HG02884 (cell line): ENCODE results near the gene ZNF536.

ENCODE experiments used
- ATAC-seq: cut with Tn5 transposase; IDR thresholded peaks from one replicate; pipeline ENCODE4 v1.9.1; 2021; ENCODE audit warnings: mild to moderate bottlenecking, moderate library complexity; ENCODE audit not compliant: unreplicated experiment

The ZNF536 gene

GRCh38 chr19:30361721-30362120 is 10.5 kb upstream of the ZNF536 start:
- no peak for ATAC-seq

GRCh38 chr19:30362156-30362754 is 9.9 kb upstream of the ZNF536 start:
- ATAC-seq: no peak

GRCh38 chr19:30363073-30363472 is 9.1 kb upstream of the ZNF536 start:
- ATAC-seq: no peak

GRCh38 chr19:30364866-30365800 is 7.1 kb upstream of the ZNF536 start:
- ATAC-seq: no peak

- ATAC-seq: no peak
Observed at GRCh38 chr19:30366282-30366681, 5.9 kb upstream of the ZNF536 start.

- no peak for ATAC-seq
Observed at GRCh38 chr19:30367006-30367405, 5.2 kb upstream of the ZNF536 start.

- ATAC-seq: no peak
Observed at GRCh38 chr19:30367421-30367820, 4.8 kb upstream of the ZNF536 start.

- ATAC-seq: no peak
Observed at GRCh38 chr19:30369833-30370232, 2.4 kb upstream of the ZNF536 start.

- no peak for ATAC-seq
Observed at GRCh38 chr19:30371161-30371836, 885 bp upstream of the ZNF536 start.

GRCh38 chr19:30373593-30373992 is 1.4 kb downstream of the ZNF536 start:
- no peak for ATAC-seq

GRCh38 chr19:30374539-30374864 is 2.3 kb downstream of the ZNF536 start:
- no peak for ATAC-seq

GRCh38 chr19:30374865-30375552 is 2.8 kb downstream of the ZNF536 start:
- ATAC-seq: no peak

- ATAC-seq: no peak
Observed at GRCh38 chr19:30375553-30376031, 3.4 kb downstream of the ZNF536 start.

GRCh38 chr19:30376272-30376671 is 4.1 kb downstream of the ZNF536 start:
- no peak for ATAC-seq

- no peak for ATAC-seq
Observed at GRCh38 chr19:30376826-30377425, 4.7 kb downstream of the ZNF536 start.

GRCh38 chr19:30378701-30379100 is 6.5 kb downstream of the ZNF536 start:
- no peak for ATAC-seq

- no peak for ATAC-seq
Observed at GRCh38 chr19:30379841-30380610, 7.8 kb downstream of the ZNF536 start.

GRCh38 chr19:30381366-30381765 is 9.2 kb downstream of the ZNF536 start:
- ATAC-seq: no peak

GRCh38 chr19:30385174-30385573 is 13.0 kb downstream of the ZNF536 start:
- ATAC-seq: no peak

- no peak for ATAC-seq
Observed at GRCh38 chr19:30385666-30386065, 13.5 kb downstream of the ZNF536 start.
